Measurements from ENCODE around the gene ZFR. TPM values are rescaled to one million over a fixed set of nuclear protein-coding genes. Genes with fewer than 3 reads are reported as not detected.

The ZFR gene
- total RNA-seq, 1 experiment from 2014 or later: 62.4 TPM

DNA sequence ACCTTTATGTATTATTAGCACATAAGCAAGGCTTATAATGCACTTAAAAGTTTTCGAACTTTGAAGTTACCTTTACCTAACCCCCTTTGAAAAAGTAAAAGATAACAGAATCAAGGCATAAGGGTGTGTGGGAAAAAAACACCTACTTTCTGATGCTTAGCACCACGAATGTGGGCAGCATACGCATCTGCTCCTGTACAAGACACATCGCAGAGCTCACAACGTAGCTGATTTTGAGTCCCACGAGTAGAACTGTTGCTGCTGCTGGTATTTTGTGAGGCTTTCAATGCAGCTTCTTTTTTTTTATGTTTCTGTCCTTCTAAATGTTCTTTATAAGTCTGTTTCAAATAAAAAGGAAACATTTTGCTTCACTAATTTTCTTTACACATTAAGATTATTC is 40.8 kb downstream of the ZFR start:
- no peak overlapping the region for H3T11ph ChIP-seq (ENCODE audit: low read length)
- H3K4me3 Mint-ChIP-seq: no peak overlapping the region
- H3K14ac ChIP-seq (ENCODE audit: insufficient read depth, low read length): no peak overlapping the region
- no peaks in the 10 kb centered on the region for H3K4me1 ChIP-seq (ENCODE audit: insufficient read depth, low read length)
- no peaks in the 10 kb centered on the region for H3K79me1 ChIP-seq (ENCODE audit: insufficient read depth, low read depth, low read length, poor library complexity, severe bottlenecking)
- H3K23ac ChIP-seq (ENCODE audit: insufficient read length, low read depth, low read length): no peak overlapping the region
- no peak overlapping the region for H2AK5ac ChIP-seq (ENCODE audit: insufficient read length, low read length)
- WGBS (ENCODE audit: extremely low coverage, insufficient read length, low lambda C conversion rate): no CpG with 5 or more reads among the region's 6 CpGs
- H4K91ac ChIP-seq (ENCODE audit: insufficient read length, low read depth, low read length): no peak overlapping the region
- H2BK5ac ChIP-seq (ENCODE audit: insufficient read length, low read length): no peak overlapping the region
- no peak overlapping the region for H2BK12ac ChIP-seq (ENCODE audit: insufficient read length, low read depth, low read length)
- H3K27ac Mint-ChIP-seq: no peak overlapping the region
- TF ChIP-seq, protein P1, sequence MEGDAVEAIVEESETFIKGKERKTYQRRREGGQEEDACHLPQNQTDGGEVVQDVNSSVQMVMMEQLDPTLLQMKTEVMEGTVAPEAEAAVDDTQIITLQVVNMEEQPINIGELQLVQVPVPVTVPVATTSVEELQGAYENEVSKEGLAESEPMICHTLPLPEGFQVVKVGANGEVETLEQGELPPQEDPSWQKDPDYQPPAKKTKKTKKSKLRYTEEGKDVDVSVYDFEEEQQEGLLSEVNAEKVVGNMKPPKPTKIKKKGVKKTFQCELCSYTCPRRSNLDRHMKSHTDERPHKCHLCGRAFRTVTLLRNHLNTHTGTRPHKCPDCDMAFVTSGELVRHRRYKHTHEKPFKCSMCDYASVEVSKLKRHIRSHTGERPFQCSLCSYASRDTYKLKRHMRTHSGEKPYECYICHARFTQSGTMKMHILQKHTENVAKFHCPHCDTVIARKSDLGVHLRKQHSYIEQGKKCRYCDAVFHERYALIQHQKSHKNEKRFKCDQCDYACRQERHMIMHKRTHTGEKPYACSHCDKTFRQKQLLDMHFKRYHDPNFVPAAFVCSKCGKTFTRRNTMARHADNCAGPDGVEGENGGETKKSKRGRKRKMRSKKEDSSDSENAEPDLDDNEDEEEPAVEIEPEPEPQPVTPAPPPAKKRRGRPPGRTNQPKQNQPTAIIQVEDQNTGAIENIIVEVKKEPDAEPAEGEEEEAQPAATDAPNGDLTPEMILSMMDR (conservative IDR thresholded peaks at IDR 0.05): no peak
- H3K79me2 ChIP-seq (ENCODE audit: insufficient read depth, low read length): no peaks in the 10 kb centered on the region
- no peak overlapping the region for H2BK120ac ChIP-seq (ENCODE audit: low read depth, low read length, poor library complexity, severe bottlenecking)
- H3K23me2 ChIP-seq (ENCODE audit: insufficient read length, low read depth, low read length, poor library complexity, severe bottlenecking): no peaks in the 10 kb centered on the region
- H3K4me2 ChIP-seq (ENCODE audit: insufficient read depth, insufficient read length, low read length): no peak overlapping the region
- no peak overlapping the region for H4K5ac ChIP-seq (ENCODE audit: insufficient read length, low read depth, low read length)
- no peaks in the 10 kb centered on the region for H3K27me3 ChIP-seq (ENCODE audit: insufficient read depth, low read length)
- DNase-seq: no peak
- peaks cover 39 to 86% (median 75%) of the 10 kb centered on the region in 3 experiments; a peak in 6 of 7 replicates for H3K36me3 Mint-ChIP-seq (ENCODE audit: insufficient read depth in 1 of 3, low read depth in 3 of 3)
- no peaks in the 10 kb centered on the region for H3K9me3 ChIP-seq (ENCODE audit: control insufficient read depth, low read depth, low read length)
- peaks cover 1% of the 10 kb centered on the region; the same call in 1 of the 2 replicates for H3K27me3 Mint-ChIP-seq (ENCODE audit: low read depth)
- H3K56ac ChIP-seq (ENCODE audit: insufficient read length, low read depth, low read length): no peak overlapping the region
- H3K9me3 Mint-ChIP-seq: no peaks in the 10 kb centered on the region
- H4K20me1 ChIP-seq (ENCODE audit: control insufficient read depth, insufficient read depth, insufficient read length): no peaks in the 10 kb centered on the region
- no peak overlapping the region for H2AFZ ChIP-seq (ENCODE audit: low read length)
- H3K9ac ChIP-seq (ENCODE audit: extremely low read depth, insufficient read length, low read length): no peak overlapping the region
- H3K4ac ChIP-seq (ENCODE audit: low read depth, low read length): no peak overlapping the region
- H3K18ac ChIP-seq (ENCODE audit: insufficient read length, low read depth, low read length): no peak overlapping the region
- no peak overlapping the region for H2BK20ac ChIP-seq (ENCODE audit: low read depth, low read length, poor library complexity, severe bottlenecking)
- H3K27ac ChIP-seq (ENCODE audit: insufficient read length, low read depth, low read length): no peak overlapping the region
- H3K4me1 Mint-ChIP-seq: no peaks in the 10 kb centered on the region
- H2BK15ac ChIP-seq (ENCODE audit: low read depth, low read length): no peak overlapping the region
- no peak overlapping the region for H4K8ac ChIP-seq (replicated peaks; ENCODE audit: insufficient read length, low read depth, low read length)
